PFSK-1 (cell line): Measurements from ENCODE around the gene GPAT3.

Experiments used
- FOXP2 ChIP-seq: optimal IDR thresholded peaks from 2 replicates; pipeline ENCODE3; 2011; ENCODE audit warnings: borderline replicate concordance, control low read depth, inconsistent platforms; ENCODE audit not compliant: insufficient read depth; ENCODE audit errors: extremely low read length, extremely low read depth
- POLR2AphosphoS5 ChIP-seq: IDR thresholded peaks from 2 replicates; pipeline ENCODE4 v1.6.1; 2012; ENCODE audit warnings: low read depth, mild to moderate bottlenecking, control low read depth, low read length, moderate library complexity
- REST ChIP-seq, 2 experiments: IDR thresholded peaks; 2 replicates each; pipeline versions ENCODE4 v1.6.1 to v1.8.0; 2011 to 2012; ENCODE audit warnings: low read depth in 2 of 2, low read length in 2 of 2, control low read depth in 1 of 2, inconsistent platforms in 1 of 2, mild to moderate bottlenecking in 1 of 2, moderate library complexity in 1 of 2; ENCODE audit not compliant: insufficient read depth in 1 of 2
- SIN3A ChIP-seq: IDR thresholded peaks from 2 replicates; pipeline ENCODE4 v1.6.1; 2012; ENCODE audit warnings: mild to moderate bottlenecking, low read length, moderate library complexity, borderline replicate concordance; ENCODE audit not compliant: insufficient read depth
- TAF1 ChIP-seq: IDR thresholded peaks from 2 replicates; pipeline ENCODE4 v1.6.1; 2012; ENCODE audit warnings: low read length, control low read depth, borderline replicate concordance; ENCODE audit not compliant: insufficient read depth

GPAT3 gene

GRCh38 chr4:83503974-83504373, 31.9 kb upstream of the GPAT3 start:
- TF ChIP-seq POLR2AphosphoS5 (no peak), FOXP2 (no peak), REST (IDR thresholded peaks at IDR 0.05; ENCODE audit: insufficient read depth in 1 of 2, low read depth in 2 of 2, low read length in 2 of 2) (no peak), TAF1 (no peak), SIN3A (no peak)

- TF ChIP-seq TAF1 (no peak), POLR2AphosphoS5 (no peak), FOXP2 (no peak), REST (IDR thresholded peaks at IDR 0.05; ENCODE audit: insufficient read depth in 1 of 2, low read depth in 2 of 2, low read length in 2 of 2) (no peak), SIN3A (no peak)
Observed at GRCh38 chr4:83504503-83504902, 31.4 kb upstream of the GPAT3 start.

DNA sequence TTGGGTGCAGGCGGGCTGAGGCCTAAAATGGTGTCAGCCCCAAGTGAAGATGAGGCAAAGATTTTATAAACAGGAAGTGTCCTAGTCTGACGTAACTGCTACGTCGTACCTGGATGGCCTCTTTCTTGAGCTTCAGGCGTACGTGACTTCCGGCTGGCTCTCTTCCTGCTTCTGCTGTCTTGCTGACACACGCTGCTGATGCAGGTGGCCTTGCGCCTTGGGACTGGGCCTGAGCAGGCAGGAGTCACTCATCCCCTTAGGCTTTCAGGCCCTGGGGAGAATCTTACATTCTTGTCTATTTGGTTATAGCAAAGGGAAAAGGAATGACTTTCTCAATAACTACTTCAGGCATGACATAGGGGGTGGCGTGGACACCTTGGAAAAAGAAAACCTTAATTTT, 30.9 kb upstream of the GPAT3 start:
- no peak for TF ChIP-seq SIN3A
- TF ChIP-seq FOXP2, result no peak
- TF ChIP-seq TAF1, result no peak
- no peak for TF ChIP-seq REST (IDR thresholded peaks at IDR 0.05; ENCODE audit: insufficient read depth in 1 of 2, low read depth in 2 of 2, low read length in 2 of 2)

DNA sequence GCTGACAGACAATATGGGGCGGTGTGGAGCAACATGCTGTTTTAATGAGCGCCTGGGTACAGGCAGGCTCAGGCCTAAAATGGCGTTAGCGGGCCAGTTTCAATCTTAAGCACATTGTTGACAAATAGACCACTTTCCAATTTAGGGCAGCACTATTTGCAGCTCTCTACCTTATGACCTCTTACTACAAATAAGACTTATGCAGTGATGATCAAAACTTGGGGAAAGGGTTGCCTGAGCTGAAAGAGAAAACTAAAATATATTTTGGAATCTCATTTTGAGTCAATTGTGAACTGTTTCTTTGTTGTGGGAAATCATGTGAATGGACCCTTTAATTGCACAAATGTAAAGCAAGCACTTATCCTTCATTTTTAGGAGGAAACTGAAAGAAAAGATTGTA, 25.5 kb upstream of the GPAT3 start:
- TF ChIP-seq REST (IDR thresholded peaks at IDR 0.05; ENCODE audit: insufficient read depth in 1 of 2, low read depth in 2 of 2, low read length in 2 of 2) (no peak), TAF1 (no peak), FOXP2 (no peak), POLR2AphosphoS5 (no peak), SIN3A (no peak)

DNA sequence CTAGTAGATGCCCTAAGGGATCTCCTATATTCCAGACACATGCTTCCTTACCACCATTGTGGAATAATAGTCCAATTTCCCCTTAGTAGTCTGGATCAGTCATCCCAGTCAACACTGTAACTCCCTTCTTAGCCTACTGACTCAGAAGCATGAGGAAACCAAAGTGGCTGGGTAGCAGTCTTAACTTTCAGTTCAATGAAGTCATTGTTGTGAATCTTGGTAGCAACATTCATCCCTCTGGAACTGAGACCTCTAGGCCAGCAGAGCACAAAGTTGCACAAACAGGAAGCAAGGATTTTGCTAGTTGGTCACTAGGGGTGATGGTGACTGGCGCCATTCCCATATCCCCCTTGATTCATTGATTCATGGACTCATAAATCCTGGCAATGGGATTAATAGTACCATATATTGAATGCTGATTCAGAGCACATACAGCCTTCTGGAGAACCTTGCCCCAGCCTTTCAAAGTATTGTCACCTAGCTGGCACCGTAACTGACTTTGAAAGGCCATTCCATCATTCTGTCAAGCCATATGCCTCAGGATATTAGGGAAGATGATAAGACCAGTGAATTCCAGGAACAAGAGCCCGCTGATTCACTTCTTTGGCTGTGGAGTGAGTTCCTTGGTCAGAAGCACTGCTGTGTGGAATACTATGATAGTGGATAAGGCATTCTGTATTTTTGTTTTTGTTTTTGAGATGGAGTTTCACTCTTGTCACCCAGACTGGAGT, 19.7 kb upstream of the GPAT3 start:
- TF ChIP-seq SIN3A (peak; percentile 28; the same call in 1 of the 2 replicates), REST (IDR thresholded peaks at IDR 0.05; ENCODE audit: insufficient read depth in 1 of 2, low read depth in 2 of 2, low read length in 2 of 2) (no peak)
